Mesenchymal stem cell (in vitro differentiated cells and primary cell): Measurements from ENCODE around the gene GRAMD4.

Experiments
- DNase-seq: peaks from one replicate; pipeline ENCODE4 v3.0.0-alpha.2; 2013
- H2AFZ ChIP-seq: one replicate; pipeline ENCODE4 v1.6.1; 2013; ENCODE audit warnings: low read depth, mild to moderate bottlenecking, control low read depth, inconsistent platforms, low read length, moderate library complexity
- H2AK5ac ChIP-seq: 2 replicates; pipeline ENCODE4 v1.6.1; 2013; ENCODE audit warnings: low read length, moderate library complexity, mild to moderate bottlenecking, inconsistent platforms; ENCODE audit not compliant: severe bottlenecking
- H2BK120ac ChIP-seq: one replicate; pipeline ENCODE4 v1.6.1; 2013; ENCODE audit warnings: low read depth, mild to moderate bottlenecking, inconsistent platforms, low read length, moderate library complexity
- H2BK12ac ChIP-seq, 2 experiments: one replicate each; pipeline ENCODE4 v1.6.1; 2013; ENCODE audit warnings: inconsistent platforms in 2 of 2, low read length in 2 of 2, mild to moderate bottlenecking in 2 of 2, moderate library complexity in 2 of 2, control low read depth in 1 of 2
- H2BK15ac ChIP-seq: one replicate; pipeline ENCODE4 v1.6.1; 2013; ENCODE audit warnings: mild to moderate bottlenecking, low read depth, inconsistent platforms; ENCODE audit not compliant: poor library complexity, severe bottlenecking
- H2BK5ac ChIP-seq: 2 replicates; pipeline ENCODE4 v1.6.1; 2013; ENCODE audit warnings: low read depth, mild to moderate bottlenecking, low read length, control low read depth, inconsistent platforms; ENCODE audit not compliant: poor library complexity, severe bottlenecking
- H3K14ac ChIP-seq, 2 experiments: one replicate each; pipeline ENCODE4 v1.6.1; 2013; ENCODE audit warnings: inconsistent platforms in 2 of 2, low read length in 2 of 2, control low read depth in 1 of 2, mild to moderate bottlenecking in 1 of 2, moderate library complexity in 1 of 2
- H3K18ac ChIP-seq, 2 experiments: one replicate each; pipeline ENCODE4 v1.6.1; 2013; ENCODE audit warnings: inconsistent platforms in 2 of 2, low read length in 2 of 2, control low read depth in 1 of 2, low read depth in 1 of 2, mild to moderate bottlenecking in 1 of 2
- H3K23ac ChIP-seq, 2 experiments: one replicate each; pipeline ENCODE4 v1.6.1; 2013; ENCODE audit warnings: inconsistent platforms in 2 of 2, low read length in 2 of 2, mild to moderate bottlenecking in 2 of 2, moderate library complexity in 2 of 2, control low read depth in 1 of 2
- H3K27ac ChIP-seq: 2 replicates; pipeline ENCODE4 v1.5.1; 2013; ENCODE audit warnings: mild to moderate bottlenecking, moderate library complexity, low read length, control low read depth, inconsistent platforms; ENCODE audit not compliant: poor library complexity, severe bottlenecking
- H3K27me3 ChIP-seq, 2 experiments: 2 replicates each; pipeline versions ENCODE4 v1.6.1 to v1.7.0; 2013; ENCODE audit warnings: low read length in 2 of 2, mild to moderate bottlenecking in 2 of 2, moderate library complexity in 2 of 2, control low read depth in 1 of 2, inconsistent platforms in 1 of 2; ENCODE audit not compliant: control insufficient read depth in 1 of 2, insufficient read depth in 1 of 2
- H3K36me3 ChIP-seq, 2 experiments: 2 replicates each; pipeline versions ENCODE4 v1.6.1 to v1.7.0; 2013; ENCODE audit warnings: low read length in 2 of 2, control low read depth in 1 of 2, inconsistent platforms in 1 of 2, low read depth in 1 of 2, mild to moderate bottlenecking in 1 of 2; ENCODE audit not compliant: insufficient read depth in 2 of 2, control insufficient read depth in 1 of 2
- H3K4ac ChIP-seq, 2 experiments: one replicate each; pipeline ENCODE4 v1.6.1; 2013; ENCODE audit warnings: inconsistent platforms in 2 of 2, low read length in 2 of 2, mild to moderate bottlenecking in 2 of 2, moderate library complexity in 2 of 2, control low read depth in 1 of 2, low read depth in 1 of 2
- H3K4me1 ChIP-seq: 2 replicates; pipeline ENCODE4 v1.6.1; 2013; ENCODE audit warnings: low read depth, low read length, control low read depth; ENCODE audit not compliant: control insufficient read depth, insufficient read depth
- H3K4me2 ChIP-seq: 2 replicates; pipeline ENCODE4 v1.6.1; 2013; ENCODE audit warnings: low read length, mild to moderate bottlenecking, inconsistent platforms; ENCODE audit not compliant: poor library complexity, severe bottlenecking
- H3K4me3 ChIP-seq, 2 experiments: 2 replicates each; pipeline versions ENCODE4 v1.5.1 to v1.7.0; 2013; ENCODE audit warnings: low read length in 2 of 2, mild to moderate bottlenecking in 2 of 2, control low read depth in 1 of 2, low read depth in 1 of 2; ENCODE audit not compliant: insufficient read depth in 1 of 2
- H3K79me1 ChIP-seq: replicated peaks from 2 replicates; pipeline ENCODE4 v1.6.1; 2013; ENCODE audit warnings: mild to moderate bottlenecking, control low read depth, low read length, inconsistent platforms; ENCODE audit not compliant: poor library complexity, severe bottlenecking
- H3K9ac ChIP-seq: 2 replicates; pipeline ENCODE4 v1.7.0; 2013; ENCODE audit warnings: mild to moderate bottlenecking, low read length, moderate library complexity
- H3K9me3 ChIP-seq: 2 replicates; pipeline ENCODE4 v1.7.0; 2013; ENCODE audit warnings: mild to moderate bottlenecking, low read length; ENCODE audit not compliant: control insufficient read depth
- H4K8ac ChIP-seq: one replicate; pipeline ENCODE4 v1.6.1; 2013; ENCODE audit warnings: inconsistent platforms, mild to moderate bottlenecking, low read length, moderate library complexity
- H4K91ac ChIP-seq: one replicate; pipeline ENCODE4 v1.6.1; 2013; ENCODE audit warnings: mild to moderate bottlenecking, low read length, inconsistent platforms
- WGBS: methylation state at CpG from one replicate; pipeline ENCODE4 v1.1.7; 2013; ENCODE audit warnings: mixed read lengths; 5-methylcytosine and 5-hydroxymethylcytosine counted together

The GRAMD4 gene

DNA sequence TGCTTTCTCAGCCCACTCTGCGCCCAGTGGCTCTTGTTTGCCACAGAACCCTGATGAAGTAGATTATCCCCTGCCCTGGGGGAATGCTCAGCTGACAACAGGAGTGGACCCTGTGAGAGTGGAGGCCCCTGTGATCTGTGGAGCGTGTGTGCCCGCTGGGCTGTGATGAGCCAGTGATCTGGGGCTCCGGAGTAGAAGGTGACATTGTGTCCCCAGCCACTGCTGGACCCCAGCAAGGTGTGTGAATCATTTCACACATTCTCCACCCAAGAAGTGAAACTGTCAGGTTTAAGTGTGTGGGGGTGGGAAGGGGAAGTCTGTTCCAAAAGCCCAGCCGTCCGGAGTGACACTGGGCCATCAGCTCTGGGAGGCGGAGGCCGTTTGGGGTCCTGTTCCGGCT lies 33.1 kb upstream of the GRAMD4 start:
- DNase-seq, result no peak
- no peak overlapping the region for H3K14ac ChIP-seq
- no peak overlapping the region for H3K4ac ChIP-seq
- no peaks in the 10 kb centered on the region for H3K9me3 ChIP-seq
- H2AK5ac ChIP-seq, result peak overlapping the region; percentile 16
- peaks cover 61% of the 10 kb centered on the region for H3K4me1 ChIP-seq
- no peak overlapping the region for H4K91ac ChIP-seq
- H2AFZ ChIP-seq, result no peak overlapping the region
- H2BK15ac ChIP-seq, result no peak overlapping the region
- H3K4me2 ChIP-seq, result no peak overlapping the region
- H2BK120ac ChIP-seq, result no peak overlapping the region
- no peak overlapping the region for H4K8ac ChIP-seq
- peaks cover 0 to 2% of the 10 kb centered on the region in 2 experiments for H3K27me3 ChIP-seq
- no peak overlapping the region for H3K9ac ChIP-seq
- H3K27ac ChIP-seq, result no peak overlapping the region
- no peak overlapping the region for H3K23ac ChIP-seq
- no peak overlapping the region for H2BK12ac ChIP-seq
- peaks cover 0 to under 1% of the 10 kb centered on the region in 2 experiments for H3K36me3 ChIP-seq
- H2BK5ac ChIP-seq, result no peak overlapping the region
- peaks cover 44% of the 10 kb centered on the region for H3K79me1 ChIP-seq
- no peak overlapping the region for H3K18ac ChIP-seq
- no peak overlapping the region for H3K4me3 ChIP-seq
- 96% methylated on average over 6 of the region's 9 CpGs for WGBS

DNA sequence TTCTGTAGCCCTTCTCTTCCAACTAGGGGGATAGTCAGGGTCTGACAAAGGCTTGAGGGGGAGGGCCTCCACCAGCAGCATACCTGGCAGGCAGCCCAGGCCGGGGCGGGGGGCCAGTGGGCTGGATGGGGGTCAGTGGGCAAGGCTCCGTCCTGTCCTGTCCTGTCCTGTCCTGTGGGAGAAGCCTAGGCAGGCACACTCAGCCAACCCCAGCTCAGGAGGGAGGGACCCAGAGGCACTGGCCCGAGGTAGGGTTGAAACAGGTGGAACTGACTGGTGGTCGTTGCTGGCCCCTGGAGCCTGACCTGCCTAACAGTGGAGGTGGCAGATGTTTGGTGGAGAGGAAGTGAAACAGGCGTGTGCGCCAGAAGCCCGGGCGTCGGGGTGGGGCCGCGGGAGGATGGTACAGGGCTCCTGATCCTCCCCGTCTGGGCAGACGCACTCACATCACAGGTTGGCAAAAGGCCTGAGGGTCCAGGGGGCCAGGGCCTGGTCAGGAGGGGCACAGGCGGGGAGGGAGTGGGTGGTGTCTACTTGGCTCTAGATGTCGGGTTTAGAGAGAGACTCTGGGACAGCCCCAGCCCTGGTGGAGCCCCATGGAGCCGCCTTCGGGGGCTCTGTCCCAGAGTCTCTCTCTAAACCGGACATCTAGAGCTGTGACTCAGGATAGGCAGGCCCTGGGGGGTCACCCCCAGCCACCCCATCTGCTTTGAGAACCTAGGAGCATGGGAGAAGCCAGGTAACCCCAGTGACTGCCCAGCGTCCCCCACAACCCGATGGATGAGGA lies 32.5 kb upstream of the GRAMD4 start:
- no peak overlapping the region for H3K23ac ChIP-seq
- peaks cover 42% of the 10 kb centered on the region for H3K79me1 ChIP-seq
- DNase-seq, result no peak
- H2BK120ac ChIP-seq, result no peak overlapping the region
- H3K18ac ChIP-seq, result no peak overlapping the region
- WGBS, result 89% methylated on average over 21 of the region's 21 CpGs
- peak overlapping the region; percentile 16 for H2AK5ac ChIP-seq
- H3K14ac ChIP-seq, result no peak overlapping the region
- no peaks in the 10 kb centered on the region for H3K9me3 ChIP-seq
- H2AFZ ChIP-seq, result no peak overlapping the region
- H3K27ac ChIP-seq, result no peak overlapping the region
- no peak overlapping the region for H3K4me2 ChIP-seq
- no peak overlapping the region for H2BK5ac ChIP-seq
- H3K9ac ChIP-seq, result no peak overlapping the region
- no peak overlapping the region for H3K4me3 ChIP-seq
- H2BK15ac ChIP-seq, result no peak overlapping the region
- peaks cover 0 to 2% of the 10 kb centered on the region in 2 experiments for H3K27me3 ChIP-seq
- H2BK12ac ChIP-seq, result no peak overlapping the region
- peaks cover 60% of the 10 kb centered on the region for H3K4me1 ChIP-seq
- H4K8ac ChIP-seq, result no peak overlapping the region
- H4K91ac ChIP-seq, result no peak overlapping the region
- H3K36me3 ChIP-seq, result no peaks in the 10 kb centered on the region
- H3K4ac ChIP-seq, result no peak overlapping the region

DNA sequence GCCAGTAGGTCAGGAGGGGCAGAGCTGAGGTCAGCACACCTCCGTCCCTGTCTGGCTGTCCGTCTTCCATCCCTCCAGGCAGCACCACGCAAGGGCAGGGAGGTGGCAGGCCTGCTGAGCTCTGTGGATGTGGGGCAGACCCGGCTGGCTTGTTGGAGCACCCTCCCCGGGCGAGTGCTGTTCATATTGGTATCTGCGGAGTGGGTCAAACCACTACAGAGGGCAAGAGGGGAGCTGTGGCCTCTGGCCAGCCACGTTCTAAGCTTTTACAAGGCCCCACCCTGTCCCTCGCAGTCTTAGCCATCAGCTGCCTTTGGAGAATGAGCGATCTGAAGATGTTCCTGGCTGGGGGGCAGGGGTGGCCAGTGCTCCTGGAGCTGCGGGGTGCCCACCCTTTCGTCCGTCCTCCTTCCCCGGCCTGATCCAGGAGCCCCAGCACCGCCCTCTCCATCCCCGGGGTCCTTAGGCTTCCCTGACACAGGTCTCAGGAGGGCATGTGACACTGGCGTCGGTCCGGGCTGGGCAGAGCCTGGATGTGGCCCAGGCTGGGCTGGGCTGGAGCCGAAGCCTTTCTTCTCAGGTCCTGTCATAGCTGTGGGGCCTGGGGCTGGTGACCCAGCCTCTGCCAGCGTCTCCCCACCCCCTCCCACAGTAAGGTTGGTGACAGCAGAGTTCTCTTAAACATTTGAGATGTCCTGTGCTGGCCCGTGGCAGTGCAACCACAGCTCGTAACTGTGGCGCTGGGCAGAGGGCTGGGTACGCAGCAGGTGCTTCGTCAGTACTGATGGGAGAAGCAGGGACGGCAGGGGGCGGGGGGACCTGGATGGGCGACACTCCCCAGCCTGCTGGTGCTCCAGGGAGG lies 31.7 kb upstream of the GRAMD4 start:
- no peak overlapping the region for H2AFZ ChIP-seq
- no peak overlapping the region for H3K9ac ChIP-seq
- no peak overlapping the region for H3K4me2 ChIP-seq
- peaks cover 64% of the 10 kb centered on the region for H3K4me1 ChIP-seq
- H3K18ac ChIP-seq, result no peak overlapping the region
- WGBS, result 80% methylated on average over 29 of the region's 29 CpGs
- no peak overlapping the region for H2BK15ac ChIP-seq
- H2AK5ac ChIP-seq, result no peak overlapping the region
- peaks cover 0 to 2% of the 10 kb centered on the region in 2 experiments for H3K27me3 ChIP-seq
- no peak overlapping the region for H3K27ac ChIP-seq
- no peak overlapping the region for H3K23ac ChIP-seq
- no peak overlapping the region for H3K14ac ChIP-seq
- H3K36me3 ChIP-seq, result no peaks in the 10 kb centered on the region
- no peak for DNase-seq
- H3K79me1 ChIP-seq, result peaks cover 42% of the 10 kb centered on the region
- no peak overlapping the region for H4K91ac ChIP-seq
- H3K4me3 ChIP-seq, result no peak overlapping the region
- no peak overlapping the region for H3K4ac ChIP-seq
- H2BK12ac ChIP-seq, result no peak overlapping the region
- no peak overlapping the region for H2BK120ac ChIP-seq
- H3K9me3 ChIP-seq, result no peaks in the 10 kb centered on the region
- H4K8ac ChIP-seq, result no peak overlapping the region
- H2BK5ac ChIP-seq, result no peak overlapping the region

DNA sequence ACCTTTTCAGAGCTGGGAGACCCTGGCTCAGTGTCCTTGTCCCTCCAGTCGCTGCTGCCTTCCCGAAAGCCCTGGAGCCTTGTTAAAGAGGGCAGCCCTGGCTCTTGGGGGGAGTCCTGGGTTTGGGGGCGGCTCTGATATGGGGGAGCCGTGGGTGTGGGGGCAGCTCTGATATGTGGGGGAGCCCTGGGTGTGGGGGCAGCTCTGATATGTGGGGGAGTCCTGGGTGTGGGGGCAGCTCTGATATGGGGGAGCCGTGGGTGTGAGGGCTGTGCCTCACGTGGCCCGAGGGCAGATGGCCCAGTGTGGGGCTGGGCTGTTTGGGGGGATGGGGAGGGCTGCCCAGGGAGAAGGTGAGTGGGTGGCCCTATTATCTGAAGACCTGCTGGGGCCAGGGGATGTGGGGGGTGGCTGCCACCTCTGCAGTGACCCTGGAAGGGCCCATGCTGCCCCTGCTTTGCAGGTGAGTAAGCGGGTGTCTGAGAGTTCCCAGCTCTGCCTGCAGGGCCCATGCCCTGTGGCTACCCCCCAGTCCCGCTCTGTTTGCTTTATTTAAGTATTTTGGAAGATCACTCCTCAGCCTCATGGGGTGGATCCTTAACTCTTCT lies 30.9 kb upstream of the GRAMD4 start:
- Histone ChIP-seq H2BK5ac (no peak overlapping the region), H4K8ac (no peak overlapping the region), H3K79me1 (peaks cover 41% of the 10 kb centered on the region), H3K18ac (no peak overlapping the region), H3K4me3 (no peak overlapping the region), H3K4ac (no peak overlapping the region), H2AK5ac (no peak overlapping the region), H2BK120ac (no peak overlapping the region), H3K36me3 (no peaks in the 10 kb centered on the region), H3K27ac (no peak overlapping the region), H3K9ac (no peak overlapping the region), H2AFZ (no peak overlapping the region), H3K23ac (no peak overlapping the region), H3K9me3 (no peaks in the 10 kb centered on the region), H3K27me3 (peaks cover 0 to 2% of the 10 kb centered on the region in 2 experiments), H3K4me1 (peaks cover 59% of the 10 kb centered on the region), H2BK15ac (no peak overlapping the region), H4K91ac (no peak overlapping the region), H3K14ac (no peak overlapping the region), H3K4me2 (no peak overlapping the region), H2BK12ac (no peak overlapping the region)
- WGBS, result 85% methylated on average over 9 of the region's 9 CpGs
- no peak for DNase-seq
